Measurements from ENCODE around the gene SCYGR5.

SCYGR5 gene

GRCh38 chr2:227630322-227630721 lies 36.3 kb upstream of the SCYGR5 start:
- H3K27ac ChIP-seq = no peak overlapping the region
- no peak for TF ChIP-seq CTCF (IDR thresholded peaks at IDR 0.05)
- no peak for DNase-seq (ENCODE audit: low spot score)
- H3K4me3 ChIP-seq = no peak overlapping the region

GRCh38 chr2:227632827-227633226 lies 33.8 kb upstream of the SCYGR5 start:
- H3K27ac ChIP-seq = no peak overlapping the region
- no peak for DNase-seq (ENCODE audit: low spot score)
- no peak for TF ChIP-seq CTCF (IDR thresholded peaks at IDR 0.05)
- H3K4me3 ChIP-seq = no peak overlapping the region

- no peak overlapping the region for H3K4me3 ChIP-seq
Measured at GRCh38 chr2:227634201-227634600, 32.4 kb upstream of the SCYGR5 start.

GRCh38 chr2:227642656-227643055 lies 23.9 kb upstream of the SCYGR5 start:
- DNase-seq (ENCODE audit: low spot score) = no peak
- no peak for TF ChIP-seq CTCF (IDR thresholded peaks at IDR 0.05)
- H3K4me3 ChIP-seq = no peak overlapping the region
- H3K27ac ChIP-seq = no peak overlapping the region

More at GRCh38 chr2:227634201-227634600, 32.4 kb upstream of the SCYGR5 start:
- no peak for TF ChIP-seq CTCF (IDR thresholded peaks at IDR 0.05)
- no peak overlapping the region for H3K27ac ChIP-seq
- DNase-seq (ENCODE audit: low spot score) = no peak

GRCh38 chr2:227643990-227644551 lies 22.5 kb upstream of the SCYGR5 start:
- no peak overlapping the region for H3K27ac ChIP-seq
- DNase-seq (ENCODE audit: low spot score) = no peak
- no peak for TF ChIP-seq CTCF (IDR thresholded peaks at IDR 0.05)

GRCh38 chr2:227653419-227653818 lies 13.2 kb upstream of the SCYGR5 start:
- Histone ChIP-seq H3K4me3 (no peak overlapping the region), H3K27ac (peak overlapping the region in 1 of 2 donors; percentile 15)
- TF ChIP-seq CTCF (IDR thresholded peaks at IDR 0.05) = no peak
- DNase-seq (ENCODE audit: low spot score) = no peak

More at GRCh38 chr2:227643990-227644551, 22.5 kb upstream of the SCYGR5 start:
- no peak overlapping the region for H3K4me3 ChIP-seq

GRCh38 chr2:227654426-227654825 lies 12.2 kb upstream of the SCYGR5 start:
- no peak overlapping the region for H3K4me3 ChIP-seq
- no peak overlapping the region for H3K27ac ChIP-seq
- no peak for TF ChIP-seq CTCF (IDR thresholded peaks at IDR 0.05)
- no peak for DNase-seq (ENCODE audit: low spot score)
